Kidney (tissue), 14 donors: ENCODE results near the gene JARID2. TPM values are rescaled to one million over a fixed set of nuclear protein-coding genes. Genes with fewer than 3 reads are reported as not detected.
A peak's percentile ranks its signal among the peaks of the same experiment; 100 is the strongest.

Experiments used
- DNase-seq, 5 donors: peaks; one replicate each; pipeline ENCODE4 v3.0.0-alpha.2; 2013 to 2020
- FAIRE-seq: peaks from 2 replicates; lab custom pipeline; 2012; peaks lifted over from hg19 to GRCh38; lab: Jason Lieb, UNC
- H3K27ac ChIP-seq, 2 donors: one replicate each; pipeline ENCODE4 v1.7.0; 2013; ENCODE audit warnings: low read depth in 2 of 2, low read length in 2 of 2, inconsistent platforms in 1 of 2
- H3K27me3 ChIP-seq: one replicate; pipeline ENCODE4 v1.7.1; 2013; ENCODE audit warnings: low read length, inconsistent platforms; ENCODE audit not compliant: control insufficient read depth, insufficient read depth
- H3K36me3 ChIP-seq, 3 donors: one replicate each; pipeline versions ENCODE4 v1.7.0 to v1.7.1; 2013; ENCODE audit warnings: low read length in 3 of 3, control low read depth in 1 of 3, inconsistent platforms in 1 of 3; ENCODE audit not compliant: insufficient read depth in 3 of 3, control insufficient read depth in 2 of 3
- H3K4me1 ChIP-seq, 3 donors: one replicate each; pipeline versions ENCODE4 v1.7.0 to v1.7.1; 2013; ENCODE audit warnings: low read length in 3 of 3, inconsistent platforms in 1 of 3, low read depth in 1 of 3; ENCODE audit not compliant: control insufficient read depth in 2 of 3, insufficient read depth in 2 of 3
- H3K4me3 ChIP-seq, 3 donors: one replicate each; pipeline versions ENCODE4 v1.7.0 to v1.8.1; 2013; ENCODE audit warnings: low read length in 3 of 3, control low read depth in 1 of 3, inconsistent platforms in 1 of 3
- H3K9ac ChIP-seq, 3 donors: one replicate each; pipeline versions ENCODE4 v1.7.0 to v1.7.1; 2013; ENCODE audit warnings: low read length in 3 of 3, control low read depth in 1 of 3, inconsistent platforms in 1 of 3
- H3K9me3 ChIP-seq, 3 donors: one replicate each; pipeline versions ENCODE4 v1.7.0 to v1.7.1; 2013; ENCODE audit warnings: low read length in 3 of 3, control low read depth in 1 of 3, inconsistent platforms in 1 of 3; ENCODE audit not compliant: control insufficient read depth in 2 of 3, insufficient read depth in 1 of 3
- intact Hi-C: fragments of 100-400 bp; cut with DNase I; formaldehyde crosslinking; loops from one replicate; pipeline ENCODE4 v1.11.1; 2022
- polyA plus RNA-seq: library from polyadenylated mRNA; stranded (reverse); fragments of 350-450 nt; fragmentation: Illumina TruSeq; extraction: RNeasy Lipid Tissue Mini Kit (QIAGEN cat#74804); gene quantifications from one replicate; pipeline ENCODE4 v1.2.3, GENCODE V29; 2014; ENCODE audit warnings: low read depth, low replicate concordance; ENCODE audit not compliant: insufficient read depth
- total RNA-seq: library from RNA; stranded (reverse); fragmentation: NEBNext Ultra II Directional; extraction: Animal tissue kit (Norgen Biotek cat#: 25700); gene quantifications from one replicate; pipeline ENCODE4 v1.2.1, GENCODE V29; 2021
- TF ChIP-seq, protein P1 (sequence below): IDR thresholded peaks from 3 replicates; pipeline ENCODE4 v1.5.1; 2012; ENCODE audit warnings: mild to moderate bottlenecking, moderate library complexity, borderline replicate concordance; ENCODE audit not compliant: insufficient read depth; ENCODE audit errors: extremely low read depth
- donor health status: control.
- donor health status: control.
- donor health status: control.
- donor health status: control.
- donor health status: control.
- donor health status: DM: yes; HTN: yes; CAD: no.
- donor health status: Normal renal cell carcinoma (clear cell type).

Gene JARID2
- total and polyA plus RNA-seq, 2 donors from 2014 or later, result 1.8 to 12.3 TPM

DNA sequence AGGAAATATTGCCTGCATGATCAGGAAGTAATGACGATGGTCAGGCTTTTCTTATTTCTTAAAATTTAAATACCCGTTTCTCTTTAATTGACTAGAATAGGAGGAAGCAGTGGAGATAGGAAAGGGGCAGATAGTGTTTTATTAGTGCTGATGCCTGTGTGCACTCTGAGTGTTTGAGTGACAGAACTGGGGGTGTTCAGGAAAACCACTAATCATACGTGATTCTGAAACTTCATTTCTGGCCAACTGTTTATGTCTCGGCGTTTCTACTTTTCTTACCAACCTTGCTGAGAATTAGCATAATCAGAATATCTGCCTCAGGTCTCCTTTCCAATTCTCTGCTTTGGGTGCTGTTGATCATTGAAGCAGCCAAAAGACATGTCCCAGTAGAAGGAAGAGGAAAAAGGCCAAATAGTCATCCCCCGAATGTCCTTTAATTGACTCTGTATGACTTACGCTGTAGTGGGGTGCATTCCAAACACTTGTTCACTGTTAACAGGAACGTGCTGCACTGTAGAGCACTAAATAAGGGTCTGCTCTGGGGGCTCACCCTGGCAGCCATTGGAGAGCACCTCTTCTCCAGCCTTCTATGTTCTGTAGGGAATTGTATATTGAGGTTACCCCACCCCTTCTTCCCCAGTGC is 152.9 kb downstream of the JARID2 start:
- no peak for FAIRE-seq
- H3K9me3 ChIP-seq, result no peaks in the 10 kb centered on the region
- no peak overlapping the region for H3K9ac ChIP-seq
- no peak overlapping the region for H3K27ac ChIP-seq
- peaks cover 7 to 13% (median 11%) of the 10 kb centered on the region in 3 donors for H3K4me1 ChIP-seq
- TF ChIP-seq, protein P1, sequence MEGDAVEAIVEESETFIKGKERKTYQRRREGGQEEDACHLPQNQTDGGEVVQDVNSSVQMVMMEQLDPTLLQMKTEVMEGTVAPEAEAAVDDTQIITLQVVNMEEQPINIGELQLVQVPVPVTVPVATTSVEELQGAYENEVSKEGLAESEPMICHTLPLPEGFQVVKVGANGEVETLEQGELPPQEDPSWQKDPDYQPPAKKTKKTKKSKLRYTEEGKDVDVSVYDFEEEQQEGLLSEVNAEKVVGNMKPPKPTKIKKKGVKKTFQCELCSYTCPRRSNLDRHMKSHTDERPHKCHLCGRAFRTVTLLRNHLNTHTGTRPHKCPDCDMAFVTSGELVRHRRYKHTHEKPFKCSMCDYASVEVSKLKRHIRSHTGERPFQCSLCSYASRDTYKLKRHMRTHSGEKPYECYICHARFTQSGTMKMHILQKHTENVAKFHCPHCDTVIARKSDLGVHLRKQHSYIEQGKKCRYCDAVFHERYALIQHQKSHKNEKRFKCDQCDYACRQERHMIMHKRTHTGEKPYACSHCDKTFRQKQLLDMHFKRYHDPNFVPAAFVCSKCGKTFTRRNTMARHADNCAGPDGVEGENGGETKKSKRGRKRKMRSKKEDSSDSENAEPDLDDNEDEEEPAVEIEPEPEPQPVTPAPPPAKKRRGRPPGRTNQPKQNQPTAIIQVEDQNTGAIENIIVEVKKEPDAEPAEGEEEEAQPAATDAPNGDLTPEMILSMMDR, result no peak
- intact Hi-C loops, result no loop called here
- no peak overlapping the region for H3K4me3 ChIP-seq
- DNase-seq, result peak in 1 of 5 donors; percentile 23
- no peaks in the 10 kb centered on the region for H3K27me3 ChIP-seq
- H3K36me3 ChIP-seq, result no peaks in the 10 kb centered on the region

DNA sequence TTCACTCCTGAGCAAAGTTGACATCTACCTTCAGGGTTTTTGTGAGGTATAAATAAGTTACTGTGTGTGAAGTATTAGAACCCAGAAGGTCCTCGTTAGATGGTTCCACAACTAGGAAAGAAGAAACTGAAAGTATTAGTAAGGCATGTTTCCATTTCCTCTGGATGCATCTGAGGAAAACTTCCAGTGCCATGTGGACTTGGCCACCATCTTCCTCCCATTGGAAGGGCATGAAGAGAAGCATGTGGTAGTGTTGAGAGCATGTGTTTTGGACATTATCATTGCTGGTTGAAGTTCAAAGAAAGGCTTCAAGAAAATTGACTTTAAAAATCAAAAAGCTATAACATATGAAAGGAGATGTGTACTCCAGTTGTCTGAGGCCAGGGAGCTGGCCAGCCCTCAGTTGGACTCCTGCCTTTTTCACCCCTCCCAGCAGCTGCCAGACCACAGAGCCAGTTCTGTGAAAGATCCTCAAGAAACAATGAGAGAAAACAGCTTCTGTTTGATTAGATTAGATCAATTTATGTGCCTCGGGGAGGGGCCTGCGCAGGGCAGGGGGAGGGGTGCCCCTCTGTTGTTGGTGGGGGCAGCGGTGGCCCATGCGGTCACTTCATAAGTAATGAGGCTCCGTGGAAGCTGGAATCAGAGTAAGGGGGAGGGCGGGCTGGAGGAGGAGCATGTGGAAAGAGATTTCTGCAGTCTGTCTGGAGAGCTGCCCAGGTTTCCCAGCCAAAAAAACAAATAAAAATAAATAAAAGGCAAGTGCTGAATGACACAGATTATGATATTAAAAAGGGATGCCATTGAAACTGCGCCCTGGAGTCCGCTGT is 154.0 kb downstream of the JARID2 start:
- intact Hi-C loops, result no loop called here
- Histone ChIP-seq H3K9me3 (no peaks in the 10 kb centered on the region), H3K27me3 (no peaks in the 10 kb centered on the region), H3K27ac (peak overlapping the region in 1 of 2 donors; percentile 29), H3K4me3 (peak overlapping the region in 2 of 3 donors; percentile 39 to 40), H3K36me3 (no peaks in the 10 kb centered on the region), H3K9ac (no peak overlapping the region), H3K4me1 (peaks cover 7 to 18% (median 16%) of the 10 kb centered on the region in 3 donors)
- TF ChIP-seq, protein P1, result no peak
- DNase-seq (peak; percentile 84 to 95 (median 89)), FAIRE-seq (no peak)

DNA sequence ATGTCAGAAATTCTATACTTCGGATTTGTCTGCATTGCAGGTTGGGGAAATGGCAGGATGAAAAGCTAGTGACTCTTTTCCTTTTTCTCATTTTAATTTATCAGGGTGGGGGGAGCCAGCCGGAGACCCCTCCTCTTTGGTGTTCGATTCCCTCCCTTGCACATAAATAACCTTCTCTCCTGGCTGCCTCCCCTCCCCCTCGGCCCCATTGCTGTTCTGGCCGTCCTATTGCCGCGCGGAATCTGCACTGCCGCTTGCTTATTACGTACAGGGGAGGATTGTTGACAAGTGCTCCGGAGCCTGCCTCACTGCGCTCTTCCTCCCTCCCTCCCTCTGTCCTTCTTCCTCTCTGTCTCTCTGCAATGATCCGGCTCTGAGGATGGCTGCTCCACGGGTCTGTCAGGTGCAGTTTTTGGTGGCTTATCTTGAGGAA is 154.7 kb downstream of the JARID2 start:
- Histone ChIP-seq H3K4me1 (peaks cover 7 to 18% (median 16%) of the 10 kb centered on the region in 3 donors), H3K27me3 (no peaks in the 10 kb centered on the region), H3K36me3 (no peaks in the 10 kb centered on the region), H3K27ac (peak overlapping the region in 1 of 2 donors; percentile 9), H3K9me3 (no peaks in the 10 kb centered on the region), H3K4me3 (peak overlapping the region in 2 of 3 donors; percentile 30 to 39), H3K9ac (no peak overlapping the region)
- DNase-seq (peak in 4 of 5 donors; percentile 83 to 91 (median 86)), FAIRE-seq (no peak)
- TF ChIP-seq, protein P1, result no peak
- intact Hi-C loops, result no loop called here
